KOPT-K1 (cell line): ENCODE data around the gene MAP3K14.

ENCODE experiments used
- H3K27ac ChIP-seq: fragments of 200-600 bp; sonication (generic); 2 replicates; pipeline ENCODE4 v1.5.1; 2016; ENCODE audit warnings: antibody characterized with exemption, mild to moderate bottlenecking, low read depth, low read length; ENCODE audit not compliant: poor library complexity, severe bottlenecking
- H3K36me3 ChIP-seq: fragments of 200-600 bp; sonication (generic); 2 replicates; pipeline ENCODE4 v1.5.1; 2017; ENCODE audit warnings: antibody characterized with exemption, mild to moderate bottlenecking, low read length, moderate library complexity; ENCODE audit not compliant: insufficient read depth
- H3K9me3 ChIP-seq: fragments of 200-600 bp; sonication (generic); 2 replicates; pipeline ENCODE4 v1.5.1; 2017; ENCODE audit warnings: antibody characterized with exemption, low read length, mild to moderate bottlenecking; ENCODE audit not compliant: insufficient read depth, poor library complexity, severe bottlenecking

Gene MAP3K14

GRCh38 chr17:45220079-45220478 is 96.7 kb downstream of the MAP3K14 start:
- Histone ChIP-seq H3K9me3 (no peaks in the 10 kb centered on the region), H3K27ac (peak overlapping the region; percentile 98), H3K36me3 (peaks cover 15% of the 10 kb centered on the region; the same call in 1 of the 2 replicates)

GRCh38 chr17:45218895-45219661 is 97.7 kb downstream of the MAP3K14 start:
- no peaks in the 10 kb centered on the region for H3K9me3 ChIP-seq
- H3K27ac ChIP-seq = peak overlapping the region; percentile 38
- H3K36me3 ChIP-seq = peaks cover 15% of the 10 kb centered on the region; the same call in 1 of the 2 replicates
